Activated gamma-delta T cell treated with Interleukin-2 at 50 U/mL for 16 hours (primary cell): ENCODE measurements around the gene CSN3.

ENCODE experiments used
- DNase-seq: peaks from one replicate; pipeline ENCODE4 v3.0.0-alpha.2; 2020

CSN3 gene

GRCh38 chr4:70297576-70297975, 55.2 kb downstream of the CSN3 start:
- no peak for DNase-seq

- DNase-seq, result no peak
These were observed 55.7 kb downstream of the CSN3 start for GRCh38 chr4:70298051-70298450.

- no peak for DNase-seq
These were observed 57.2 kb downstream of the CSN3 start for GRCh38 chr4:70299643-70300042.

- no peak for DNase-seq
These were observed 57.8 kb downstream of the CSN3 start for GRCh38 chr4:70300215-70300614.
